CD4-positive, alpha-beta T cell treated with Interleukin-4 for 1 hour (primary cell): ENCODE data around the gene LMNA.
A peak's percentile ranks its signal among the peaks of the same experiment; 100 is the strongest.
"Not testable (repeated sequence)": the region's sequence is repeated elsewhere in the genome, so short reads cannot be mapped to it uniquely, and the experiment has no call there.

ENCODE experiments used
- DNase-seq, 2 donors: peaks; one replicate each; pipeline ENCODE4 v3.0.0-alpha.2; 2020 to 2022

The LMNA gene

DNA sequence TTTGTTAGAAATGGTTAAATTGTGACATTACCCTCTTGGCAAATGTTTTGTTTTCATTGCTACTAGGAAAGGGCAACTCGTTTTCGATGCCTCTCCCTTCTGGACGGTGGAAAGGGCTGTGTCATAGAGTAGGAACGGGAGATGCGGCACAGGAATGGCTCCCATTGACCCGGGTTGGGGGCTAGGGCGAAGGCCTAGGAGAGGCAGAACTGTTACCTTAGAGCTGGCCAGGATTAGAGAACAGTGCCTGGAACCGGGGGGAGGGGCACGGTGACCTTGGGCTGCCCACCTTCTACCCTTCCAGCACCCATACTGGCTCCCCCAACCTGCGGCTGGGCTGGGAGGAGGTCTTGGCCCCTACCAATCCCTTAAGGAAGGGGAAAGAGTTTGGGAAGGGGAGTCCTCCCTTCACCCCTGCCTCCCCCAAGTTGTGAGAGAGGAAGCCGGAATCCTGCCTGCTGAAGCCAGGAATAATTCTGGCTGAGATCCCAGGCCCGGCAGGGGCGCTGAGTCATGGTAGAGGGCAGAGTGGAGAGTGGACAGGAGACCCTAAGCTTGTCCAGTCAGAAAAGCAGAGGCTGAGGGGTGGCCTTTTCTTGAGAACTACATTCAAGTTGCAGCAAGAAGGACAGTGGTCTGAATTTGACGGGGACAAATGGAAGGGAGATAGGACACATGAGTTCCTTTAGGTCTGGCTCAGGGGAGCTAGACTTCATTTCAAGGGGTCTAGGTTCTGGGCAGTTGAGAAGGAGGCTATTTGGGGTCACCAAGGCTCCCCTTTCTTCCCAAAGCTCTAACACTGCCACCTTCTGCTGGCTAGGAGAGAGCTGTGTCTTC lies 8.2 kb downstream of the LMNA start:
- DNase-seq = peak in 1 of 2 donors; percentile 31

DNA sequence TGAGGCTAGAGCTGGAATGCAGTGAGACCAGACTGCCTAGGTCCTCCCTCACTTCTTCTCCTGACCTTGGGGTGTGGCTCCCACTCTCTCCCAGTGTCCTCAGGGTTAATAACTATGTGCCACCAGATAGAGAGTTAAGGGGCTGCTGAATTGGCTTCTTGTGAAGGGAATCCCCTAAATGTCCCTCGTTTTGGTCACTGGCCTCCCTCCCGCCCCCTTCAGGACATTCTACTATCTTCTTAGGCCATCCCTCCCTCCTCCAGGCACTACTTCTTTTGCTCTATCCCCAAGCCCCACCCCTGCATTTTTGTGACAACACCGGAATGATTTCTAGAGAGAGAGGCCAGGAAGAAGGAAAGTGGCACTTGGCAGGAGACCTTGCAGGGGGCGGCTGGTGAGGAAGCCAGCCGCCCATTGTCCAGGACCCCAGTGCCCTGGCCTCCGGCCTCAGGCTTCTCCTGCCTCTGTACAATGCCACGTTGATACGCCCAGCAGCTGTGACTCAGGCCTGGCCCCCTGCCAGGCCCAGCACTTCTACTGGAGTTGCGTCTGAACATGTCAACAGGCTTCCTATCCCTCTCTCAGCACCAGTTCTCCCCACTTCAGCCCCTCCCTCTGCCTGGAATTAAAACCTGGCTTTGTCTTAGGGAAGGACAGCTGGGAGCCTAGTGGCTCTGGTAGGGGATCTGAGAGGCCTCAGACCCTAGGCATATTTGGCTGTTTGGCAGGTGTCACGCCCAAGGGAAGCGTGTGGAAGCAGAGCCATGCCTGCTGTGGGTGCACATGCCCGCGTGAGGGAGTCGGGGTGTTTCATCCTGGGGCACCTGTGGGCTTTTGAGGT lies 9.1 kb downstream of the LMNA start:
- DNase-seq = peak; percentile 64 to 76

DNA sequence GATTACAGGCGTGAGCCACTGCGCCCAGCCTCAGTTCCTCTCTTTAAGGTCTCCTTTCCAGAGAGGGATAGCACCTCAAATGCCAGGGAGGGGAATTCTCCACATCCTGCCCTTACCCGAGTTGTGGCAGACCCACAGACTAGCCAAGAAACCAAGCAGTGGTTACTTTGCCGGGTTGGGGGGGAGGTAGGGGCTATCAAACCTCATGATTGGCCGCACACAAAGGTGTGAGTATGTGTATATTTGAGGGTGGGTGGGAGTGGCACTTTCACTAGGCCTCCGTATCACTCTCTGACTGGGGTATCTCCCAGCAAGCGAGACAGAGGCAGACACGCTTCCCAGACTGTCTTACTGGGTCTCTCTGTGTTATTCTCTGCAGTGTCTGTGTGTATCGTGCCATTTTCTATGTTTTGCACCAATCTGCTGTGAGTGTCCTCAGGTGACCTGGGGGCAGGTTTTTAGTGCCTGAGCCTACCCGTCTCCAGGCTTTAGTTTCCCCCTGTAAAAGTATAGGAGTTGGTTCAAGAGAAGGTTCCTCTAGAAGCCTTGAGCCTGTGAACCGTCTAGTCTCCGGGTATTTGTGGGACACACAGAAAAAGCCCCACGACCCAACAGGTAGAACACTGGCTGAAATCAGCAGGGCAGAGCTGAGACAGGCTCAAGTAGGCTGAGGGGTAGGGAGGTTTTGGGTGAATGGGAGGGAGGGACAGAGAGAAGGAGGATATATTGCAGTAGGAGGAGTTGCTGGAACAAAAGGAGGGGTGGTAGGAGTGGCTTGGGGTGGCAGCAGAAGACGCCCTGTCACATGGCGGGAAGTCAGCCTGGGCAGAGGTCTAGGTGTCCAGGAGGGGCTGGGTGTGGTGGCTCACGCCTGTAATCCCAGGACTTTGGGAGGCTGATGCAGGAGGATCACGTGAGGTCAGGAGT lies 10.3 kb downstream of the LMNA start:
- peak; percentile 55 to 72 for DNase-seq

GRCh38 chr1:156125544-156125943 lies 11.0 kb downstream of the LMNA start:
- not testable (repeated sequence) for DNase-seq

GRCh38 chr1:156126043-156126629 lies 11.6 kb downstream of the LMNA start:
- peak; percentile 78 to 86 for DNase-seq

GRCh38 chr1:156126630-156127534 lies 12.4 kb downstream of the LMNA start:
- DNase-seq = peak; percentile 89 to 90

- no peak for DNase-seq
Measured at GRCh38 chr1:156128308-156128653, 13.8 kb downstream of the LMNA start.

DNA sequence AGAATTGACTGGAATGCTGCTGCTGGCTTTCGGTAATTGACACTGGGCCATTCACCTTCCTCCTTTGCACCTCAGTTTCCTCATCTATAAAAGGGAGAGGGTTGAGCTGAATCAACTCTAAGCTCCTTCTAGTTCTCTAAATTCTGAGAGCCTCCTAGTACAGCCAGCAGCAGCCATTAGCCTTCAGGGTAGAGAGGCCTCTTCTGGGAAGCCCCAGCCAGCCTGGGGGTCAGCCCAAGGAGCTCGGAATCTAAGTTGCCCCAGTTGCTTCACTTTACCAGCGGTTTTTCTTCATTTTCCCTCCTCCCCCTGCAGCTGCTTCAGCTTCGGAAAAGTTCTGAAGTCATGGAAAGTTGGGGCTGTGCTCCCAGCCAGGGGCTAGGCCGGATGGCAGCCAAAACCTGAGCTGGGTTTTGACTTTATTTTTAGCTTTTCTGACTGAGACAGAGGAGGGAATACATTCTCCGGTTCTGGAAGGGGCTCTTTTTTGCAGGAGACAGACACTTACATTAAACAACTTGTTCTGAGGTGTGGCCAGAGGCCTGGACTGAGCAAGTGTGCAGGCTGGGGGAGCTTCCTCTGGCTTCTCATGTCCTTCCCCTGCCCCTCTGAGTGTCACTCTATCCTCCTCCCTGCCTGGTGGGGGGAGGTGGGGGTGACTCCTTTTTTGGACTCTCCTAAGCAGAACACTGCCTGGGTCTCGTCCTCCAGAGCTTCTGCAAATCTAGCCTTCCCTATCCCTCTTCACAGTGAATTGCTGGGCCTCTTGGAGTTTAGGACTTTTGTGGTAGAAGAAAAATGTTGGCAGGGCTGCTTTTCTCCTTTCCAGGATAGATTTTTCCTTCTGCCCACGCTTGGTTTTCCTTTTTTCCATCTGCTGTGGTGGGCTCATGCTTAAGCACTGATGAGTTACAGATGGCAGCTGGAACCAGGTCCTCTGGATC lies 14.4 kb downstream of the LMNA start:
- no peak for DNase-seq

GRCh38 chr1:156129687-156130577 lies 15.4 kb downstream of the LMNA start:
- DNase-seq = peak; percentile 79 to 81

GRCh38 chr1:156130578-156130942 lies 16.0 kb downstream of the LMNA start:
- DNase-seq = no peak

DNA sequence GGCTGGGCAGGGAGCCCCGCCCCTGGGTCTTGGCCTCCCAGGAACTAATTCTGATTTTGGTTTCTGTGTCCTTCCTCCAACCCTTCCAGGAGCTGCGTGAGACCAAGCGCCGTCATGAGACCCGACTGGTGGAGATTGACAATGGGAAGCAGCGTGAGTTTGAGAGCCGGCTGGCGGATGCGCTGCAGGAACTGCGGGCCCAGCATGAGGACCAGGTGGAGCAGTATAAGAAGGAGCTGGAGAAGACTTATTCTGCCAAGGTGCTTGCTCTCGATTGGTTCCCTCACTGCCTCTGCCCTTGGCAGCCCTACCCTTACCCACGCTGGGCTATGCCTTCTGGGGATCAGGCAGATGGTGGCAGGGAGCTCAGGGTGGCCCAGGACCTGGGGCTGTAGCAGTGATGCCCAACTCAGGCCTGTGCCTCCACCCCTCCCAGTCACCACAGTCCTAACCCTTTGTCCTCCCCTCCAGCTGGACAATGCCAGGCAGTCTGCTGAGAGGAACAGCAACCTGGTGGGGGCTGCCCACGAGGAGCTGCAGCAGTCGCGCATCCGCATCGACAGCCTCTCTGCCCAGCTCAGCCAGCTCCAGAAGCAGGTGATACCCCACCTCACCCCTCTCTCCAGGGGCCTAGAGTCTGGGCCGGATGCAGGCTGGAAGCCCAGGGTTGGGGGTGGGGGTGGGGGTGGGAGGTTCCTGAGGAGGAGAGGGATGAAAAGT lies 20.4 kb downstream of the LMNA start:
- peak in 1 of 2 donors; percentile 29 for DNase-seq

DNA sequence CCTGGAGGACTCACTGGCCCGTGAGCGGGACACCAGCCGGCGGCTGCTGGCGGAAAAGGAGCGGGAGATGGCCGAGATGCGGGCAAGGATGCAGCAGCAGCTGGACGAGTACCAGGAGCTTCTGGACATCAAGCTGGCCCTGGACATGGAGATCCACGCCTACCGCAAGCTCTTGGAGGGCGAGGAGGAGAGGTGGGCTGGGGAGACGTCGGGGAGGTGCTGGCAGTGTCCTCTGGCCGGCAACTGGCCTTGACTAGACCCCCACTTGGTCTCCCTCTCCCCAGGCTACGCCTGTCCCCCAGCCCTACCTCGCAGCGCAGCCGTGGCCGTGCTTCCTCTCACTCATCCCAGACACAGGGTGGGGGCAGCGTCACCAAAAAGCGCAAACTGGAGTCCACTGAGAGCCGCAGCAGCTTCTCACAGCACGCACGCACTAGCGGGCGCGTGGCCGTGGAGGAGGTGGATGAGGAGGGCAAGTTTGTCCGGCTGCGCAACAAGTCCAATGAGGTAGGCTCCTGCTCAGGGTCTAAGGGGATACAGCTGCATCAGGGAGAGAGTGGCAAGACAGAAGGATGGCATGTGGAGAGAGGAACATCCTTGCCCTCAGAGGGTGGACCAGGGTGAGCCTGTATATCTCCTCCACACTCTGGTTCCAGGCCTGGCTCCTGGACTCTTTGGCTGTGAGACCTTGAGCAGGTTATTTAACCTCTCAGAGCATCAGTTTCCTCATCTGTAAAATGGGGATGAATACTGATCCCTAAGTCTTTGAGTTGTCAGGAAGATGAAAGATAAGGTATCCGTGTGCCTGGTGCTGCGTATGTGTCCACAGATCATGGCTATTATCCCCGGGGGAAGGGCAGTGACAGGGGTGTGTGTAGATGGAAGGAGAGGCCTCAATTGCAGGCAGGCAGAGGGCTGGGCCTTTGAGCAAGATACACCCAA lies 21.7 kb downstream of the LMNA start:
- DNase-seq = peak in 1 of 2 donors; percentile 36

GRCh38 chr1:156136970-156137483 lies 22.5 kb downstream of the LMNA start:
- peak in 1 of 2 donors; percentile 29 for DNase-seq

- DNase-seq = peak in 1 of 2 donors; percentile 25
Measured at GRCh38 chr1:156138458-156138867, 24.0 kb downstream of the LMNA start.

GRCh38 chr1:156140879-156141707 lies 26.6 kb downstream of the LMNA start:
- DNase-seq = peak in 1 of 2 donors; percentile 50
